ENCODE measurements around the gene MTA2. TPM values are rescaled to one million over a fixed set of nuclear protein-coding genes. Genes with fewer than 3 reads are reported as not detected.

Gene MTA2
- total RNA-seq, 1 experiment from 2014 or later, result 193 TPM

GRCh38 chr11:62627713-62628112 lies 26.0 kb upstream of the MTA2 start:
- Histone ChIP-seq H3K4me3 (ENCODE audit: low read length) (no peak overlapping the region), H3K9me3 (ENCODE audit: low read length) (no peaks in the 10 kb centered on the region), H4K20me1 (ENCODE audit: low read length) (no peaks in the 10 kb centered on the region), H3K27ac (ENCODE audit: low read length) (no peak overlapping the region), H2AFZ (ENCODE audit: low read length) (no peak overlapping the region), H3K4me1 (ENCODE audit: insufficient read depth, low read length) (peaks cover under 1% of the 10 kb centered on the region; the same call in 1 of the 2 replicates), H3K27me3 (ENCODE audit: low read length) (no peaks in the 10 kb centered on the region), H3K36me3 (ENCODE audit: low read depth, low read length) (peaks cover 67% of the 10 kb centered on the region), H3K4me2 (ENCODE audit: low read length) (no peak overlapping the region), H3K9ac (ENCODE audit: low read length) (no peak overlapping the region), H3K9me2 (replicated peaks; ENCODE audit: low read length) (no peaks in the 10 kb centered on the region), H3F3A (ENCODE audit: low read length, unreplicated experiment) (peaks cover 8% of the 10 kb centered on the region), H3K79me2 (ENCODE audit: low read length) (no peaks in the 10 kb centered on the region)
- peak; percentile 24; the same call in 1 of the 2 replicates for TF ChIP-seq CTCF (conservative IDR thresholded peaks at IDR 0.05; ENCODE audit: low read depth, low read length)
- TF ChIP-seq EZH2phosphoT487 (IDR thresholded peaks at IDR 0.05; ENCODE audit: borderline replicate concordance, low read length), result no peak
- ChIA-PET POLR2A (ENCODE audit: unreplicated experiment) (interaction anchor here (0.7 kb wide), 1 partner anchor 228 kb away, joined by 3 read pairs; no protein-coding TSS in a partner anchor), CTCF (no interaction called here)
- DNase-seq, result no peak
- BruUV-seq (replicated peaks), result no TSS peak
- intact Hi-C loops (cut with micrococcal nuclease), result no loop called here
- ATAC-seq, result peak; percentile 25; the same call in 1 of the 2 replicates

- Histone ChIP-seq H3K9me3 (ENCODE audit: low read length) (no peaks in the 10 kb centered on the region), H3F3A (ENCODE audit: low read length, unreplicated experiment) (peaks cover 13% of the 10 kb centered on the region), H3K36me3 (ENCODE audit: low read depth, low read length) (peaks cover 25% of the 10 kb centered on the region), H2AFZ (ENCODE audit: low read length) (peak overlapping the region; percentile 74), H3K27me3 (ENCODE audit: low read length) (no peaks in the 10 kb centered on the region), H3K4me3 (ENCODE audit: low read length) (no peak overlapping the region; the same call in 1 of the 2 replicates), H3K9me2 (replicated peaks; ENCODE audit: low read length) (no peaks in the 10 kb centered on the region), H3K4me1 (ENCODE audit: insufficient read depth, low read length) (peaks cover 21% of the 10 kb centered on the region), H3K79me2 (ENCODE audit: low read length) (peaks cover 24% of the 10 kb centered on the region), H3K27ac (ENCODE audit: low read length) (peak overlapping the region; percentile 79), H3K9ac (ENCODE audit: low read length) (peak overlapping the region; percentile 41), H4K20me1 (ENCODE audit: low read length) (no peaks in the 10 kb centered on the region), H3K4me2 (ENCODE audit: low read length) (peak overlapping the region; percentile 84)
- TSS peak; percentile 99 for BruUV-seq (replicated peaks)
- CTCF ChIA-PET, result interaction anchor here (0.5 to 1.3 kb wide), 4 partner anchors 42 to 156 kb away, joined by 3 to 6 read pairs (median 4); partner anchors contain the start of genes C11orf98, CSKMT and TAF6L
- DNase-seq (no peak), ATAC-seq (no peak)
- no peak for TF ChIP-seq EZH2 (IDR thresholded peaks at IDR 0.05; ENCODE audit: low read length, unreplicated experiment)
- no peak for TF ChIP-seq CTCF (conservative IDR thresholded peaks at IDR 0.05; ENCODE audit: low read depth, low read length)
- TF ChIP-seq EZH2phosphoT487 (IDR thresholded peaks at IDR 0.05; ENCODE audit: borderline replicate concordance, low read length), result no peak
- POLR2A ChIA-PET (ENCODE audit: unreplicated experiment), result interaction anchor here (0.6 to 1.2 kb wide), 3 partner anchors 31 to 131 kb away, joined by 4 to 20 read pairs (median 6); partner anchors contain the start of genes EEF1G and TUT1
- intact Hi-C loops (cut with micrococcal nuclease), result loop anchor here (2.0 kb wide), 1 partner anchor 30 kb away; the partner anchor contains the start of gene INTS5
Observed at GRCh38 chr11:62622476-62623089, 20.9 kb upstream of the MTA2 start.

Measured in PC-3 (cell line).